Activated CD4-positive, alpha-beta memory T cell treated with anti-CD3 and anti-CD28 coated beads, Interleukin-2, amount 10 ng/mL, durations not matched to agents 7 days and 5 days (primary cell): ENCODE results near the gene PI4K2A. TPM values are rescaled to one million over a fixed set of nuclear protein-coding genes. Genes with fewer than 3 reads are reported as not detected.

ENCODE experiments used
- CTCF ChIA-PET: fragments of 350-600 bp; sonication (Branson Sonifier 250); formaldehyde crosslinking; loops from one replicate; lab custom pipeline; 2021; ENCODE audit warnings: antibody characterized with exemption, inconsistent platforms; lab: Charles Lee
- POLR2A ChIA-PET: fragments of 350-600 bp; sonication (Branson Sonifier 250); formaldehyde crosslinking; loops from one replicate; lab custom pipeline; 2021; ENCODE audit warnings: antibody characterized with exemption; lab: Charles Lee
- DNase-seq: peaks from one replicate; pipeline ENCODE4 v3.0.0-alpha.2; 2020
- H3K27ac Mint-ChIP-seq: one replicate; pipeline ENCODE4 v1.8.0; 2021; ENCODE audit warnings: mild to moderate bottlenecking, mixed read lengths
- H3K27me3 Mint-ChIP-seq: one replicate; pipeline ENCODE4 v1.8.0; 2021; ENCODE audit warnings: mixed read lengths
- H3K36me3 Mint-ChIP-seq: one replicate; pipeline ENCODE4 v1.8.0; 2021; ENCODE audit warnings: low read depth, mixed read lengths
- H3K4me1 Mint-ChIP-seq: one replicate; pipeline ENCODE4 v1.8.0; 2021; ENCODE audit warnings: mixed read lengths
- H3K4me3 Mint-ChIP-seq: one replicate; pipeline ENCODE4 v1.8.0; 2021; ENCODE audit warnings: mild to moderate bottlenecking, mixed read lengths
- H3K9me3 Mint-ChIP-seq: one replicate; pipeline ENCODE4 v1.8.0; 2021; ENCODE audit warnings: mixed read lengths
- total RNA-seq, 2 experiments: library from RNA; stranded (reverse); gene quantifications; one replicate each; pipeline ENCODE4 v1.2.3, GENCODE V29; 2021

PI4K2A gene
- total RNA-seq, 2 experiments from 2014 or later, result 13.3 TPM

GRCh38 chr10:97659589-97659988 lies 19.1 kb downstream of the PI4K2A start:
- H3K9me3 Mint-ChIP-seq, result no peaks in the 10 kb centered on the region
- no peak overlapping the region for H3K4me3 Mint-ChIP-seq
- no peak for DNase-seq
- ChIA-PET POLR2A (no interaction called here), CTCF (no interaction called here)
- no peak overlapping the region for H3K27ac Mint-ChIP-seq
- H3K27me3 Mint-ChIP-seq, result no peaks in the 10 kb centered on the region
- peaks cover 41% of the 10 kb centered on the region for H3K36me3 Mint-ChIP-seq
- H3K4me1 Mint-ChIP-seq, result no peaks in the 10 kb centered on the region

- Mint-ChIP-seq H3K9me3 (no peaks in the 10 kb centered on the region), H3K27me3 (no peaks in the 10 kb centered on the region), H3K27ac (no peak overlapping the region), H3K4me1 (no peaks in the 10 kb centered on the region), H3K36me3 (peaks cover 32% of the 10 kb centered on the region), H3K4me3 (no peak overlapping the region)
- ChIA-PET CTCF (no interaction called here), POLR2A (no interaction called here)
- no peak for DNase-seq
Measured at GRCh38 chr10:97664282-97664850, 23.9 kb downstream of the PI4K2A start.

GRCh38 chr10:97666992-97667391 lies 26.5 kb downstream of the PI4K2A start:
- DNase-seq, result no peak
- POLR2A ChIA-PET, result interaction anchor here (1.1 kb wide), 1 partner anchor 9 kb away, joined by 3 read pairs; no protein-coding TSS in a partner anchor
- Mint-ChIP-seq H3K9me3 (no peaks in the 10 kb centered on the region), H3K27ac (no peak overlapping the region), H3K36me3 (peaks cover 40% of the 10 kb centered on the region), H3K4me3 (no peak overlapping the region), H3K27me3 (no peaks in the 10 kb centered on the region), H3K4me1 (no peaks in the 10 kb centered on the region)
- CTCF ChIA-PET, result no interaction called here

- Mint-ChIP-seq H3K4me1 (no peaks in the 10 kb centered on the region), H3K9me3 (no peaks in the 10 kb centered on the region), H3K36me3 (peaks cover 39% of the 10 kb centered on the region), H3K27me3 (no peaks in the 10 kb centered on the region), H3K4me3 (no peak overlapping the region), H3K27ac (no peak overlapping the region)
- no peak for DNase-seq
- ChIA-PET CTCF (interaction anchor here (1.9 kb wide), 1 partner anchor 34 kb away, joined by 6 read pairs; no protein-coding TSS in a partner anchor), POLR2A (interaction anchor here (1.1 kb wide), 1 partner anchor 10 kb away, joined by 3 read pairs; no protein-coding TSS in a partner anchor)
Measured at GRCh38 chr10:97667463-97667862, 27.0 kb downstream of the PI4K2A start.

- Mint-ChIP-seq H3K36me3 (peaks cover 37% of the 10 kb centered on the region), H3K27ac (no peak overlapping the region), H3K9me3 (no peaks in the 10 kb centered on the region), H3K27me3 (no peaks in the 10 kb centered on the region), H3K4me1 (peaks cover 9% of the 10 kb centered on the region), H3K4me3 (no peak overlapping the region)
- ChIA-PET POLR2A (no interaction called here), CTCF (interaction anchor here (1.0 to 1.9 kb wide), 3 partner anchors 16 to 32 kb away, joined by 3 to 6 read pairs (median 6); partner anchors contain the start of gene AVPI1)
- DNase-seq, result no peak
Measured at GRCh38 chr10:97669571-97669970, 29.1 kb downstream of the PI4K2A start.

GRCh38 chr10:97673736-97674525 lies 33.5 kb downstream of the PI4K2A start:
- CTCF ChIA-PET, result interaction anchor here (1.3 to 3.7 kb wide), 2 partner anchors 8 to 13 kb away, joined by 3 to 25 read pairs; partner anchors contain the start of gene AVPI1
- Mint-ChIP-seq H3K27ac (peak overlapping the region; percentile 11), H3K36me3 (peaks cover 27% of the 10 kb centered on the region), H3K4me1 (peaks cover 17% of the 10 kb centered on the region), H3K4me3 (no peak overlapping the region), H3K27me3 (no peaks in the 10 kb centered on the region), H3K9me3 (no peaks in the 10 kb centered on the region)
- peak; percentile 30 for DNase-seq
- POLR2A ChIA-PET, result interaction anchor here (0.7 to 1.0 kb wide), 4 partner anchors 13 to 63 kb away, joined by 3 read pairs; partner anchors contain the start of genes AVPI1 and ZFYVE27

GRCh38 chr10:97675222-97675621 lies 34.8 kb downstream of the PI4K2A start:
- Mint-ChIP-seq H3K4me1 (peaks cover 17% of the 10 kb centered on the region), H3K36me3 (peaks cover 27% of the 10 kb centered on the region), H3K9me3 (no peaks in the 10 kb centered on the region), H3K4me3 (no peak overlapping the region), H3K27ac (no peak overlapping the region), H3K27me3 (no peaks in the 10 kb centered on the region)
- ChIA-PET CTCF (interaction anchor here (1.3 to 6.9 kb wide), 5 partner anchors 9 to 56 kb away, joined by 3 to 31 read pairs (median 10); partner anchors contain the start of gene AVPI1), POLR2A (interaction anchor here (1.6 kb wide), 1 partner anchor 55 kb away, joined by 3 read pairs; no protein-coding TSS in a partner anchor)
- DNase-seq, result no peak

GRCh38 chr10:97676770-97677581 lies 36.5 kb downstream of the PI4K2A start:
- POLR2A ChIA-PET, result interaction anchor here (0.7 to 2.5 kb wide), 6 partner anchors 10 to 54 kb away, joined by 3 to 7 read pairs (median 3); partner anchors contain the start of gene AVPI1
- H3K27me3 Mint-ChIP-seq, result no peaks in the 10 kb centered on the region
- H3K9me3 Mint-ChIP-seq, result no peaks in the 10 kb centered on the region
- DNase-seq, result peak; percentile 52
- no peak overlapping the region for H3K4me3 Mint-ChIP-seq
- peaks cover 17% of the 10 kb centered on the region for H3K4me1 Mint-ChIP-seq
- peaks cover 17% of the 10 kb centered on the region for H3K36me3 Mint-ChIP-seq
- CTCF ChIA-PET, result interaction anchor here (0.7 to 6.9 kb wide), 11 partner anchors 10 to 141 kb away, joined by 3 to 31 read pairs (median 5); partner anchors contain the start of genes AVPI1, PI4K2A and ZFYVE27
- H3K27ac Mint-ChIP-seq, result no peak overlapping the region

GRCh38 chr10:97679594-97679993 lies 39.1 kb downstream of the PI4K2A start:
- H3K4me3 Mint-ChIP-seq, result no peak overlapping the region
- POLR2A ChIA-PET, result interaction anchor here (1.3 to 1.8 kb wide), 2 partner anchors 11 to 57 kb away, joined by 4 read pairs; partner anchors contain the start of gene ZFYVE27
- DNase-seq, result no peak
- no peak overlapping the region for H3K27ac Mint-ChIP-seq
- H3K9me3 Mint-ChIP-seq, result no peaks in the 10 kb centered on the region
- H3K4me1 Mint-ChIP-seq, result peaks cover 7% of the 10 kb centered on the region
- H3K27me3 Mint-ChIP-seq, result no peaks in the 10 kb centered on the region
- H3K36me3 Mint-ChIP-seq, result peaks cover 6% of the 10 kb centered on the region
- CTCF ChIA-PET, result interaction anchor here (2.4 to 6.9 kb wide), 2 partner anchors 7 to 23 kb away, joined by 13 to 31 read pairs; partner anchors contain the start of gene AVPI1

- POLR2A ChIA-PET, result interaction anchor here (0.7 kb wide), 1 partner anchor 11 kb away, joined by 3 read pairs; no protein-coding TSS in a partner anchor
- H3K27me3 Mint-ChIP-seq, result no peaks in the 10 kb centered on the region
- no peak overlapping the region for H3K4me3 Mint-ChIP-seq
- peaks cover 12% of the 10 kb centered on the region for H3K4me1 Mint-ChIP-seq
- H3K9me3 Mint-ChIP-seq, result no peaks in the 10 kb centered on the region
- CTCF ChIA-PET, result interaction anchor here (1.6 kb wide), 1 partner anchor 20 kb away, joined by 5 read pairs; no protein-coding TSS in a partner anchor
- no peak for DNase-seq
- no peaks in the 10 kb centered on the region for H3K36me3 Mint-ChIP-seq
- no peak overlapping the region for H3K27ac Mint-ChIP-seq
Measured at GRCh38 chr10:97682042-97682441, 41.6 kb downstream of the PI4K2A start.

- Mint-ChIP-seq H3K36me3 (no peaks in the 10 kb centered on the region), H3K27me3 (no peaks in the 10 kb centered on the region), H3K9me3 (no peaks in the 10 kb centered on the region), H3K4me3 (no peak overlapping the region), H3K4me1 (peaks cover 17% of the 10 kb centered on the region), H3K27ac (no peak overlapping the region)
- POLR2A ChIA-PET, result interaction anchor here (0.8 kb wide), 1 partner anchor 31 kb away, joined by 4 read pairs; no protein-coding TSS in a partner anchor
- CTCF ChIA-PET, result interaction anchor here (1.0 to 1.6 kb wide), 5 partner anchors 18 to 108 kb away, joined by 3 to 8 read pairs (median 3); partner anchors contain the start of gene ZFYVE27
- DNase-seq, result no peak
Measured at GRCh38 chr10:97683556-97684367, 43.3 kb downstream of the PI4K2A start.
